Activated naive CD8-positive, alpha-beta T cell treated with anti-CD3 and anti-CD28 coated beads, Interleukin-2, amount 10 ng/mL, durations not matched to agents 7 days and 5 days (primary cell): ENCODE data around the gene MAPK8IP2. TPM values are rescaled to one million over a fixed set of nuclear protein-coding genes. Genes with fewer than 3 reads are reported as not detected.
"Not testable (repeated sequence)": the region's sequence is repeated elsewhere in the genome, so short reads cannot be mapped to it uniquely, and the experiment has no call there.

Source experiments
- ATAC-seq: fragments of 150-1000 bp; cut with Tn5 transposase; one replicate; pipeline ENCODE4 v1.10.0; 2021; ENCODE audit warnings: low read depth, moderate library complexity
- POLR2A ChIA-PET: fragments of 350-600 bp; sonication (Branson Sonifier 250); formaldehyde crosslinking; loops from one replicate; lab custom pipeline; 2021; ENCODE audit warnings: antibody characterized with exemption; lab: Charles Lee
- DNase-seq: peaks from one replicate; pipeline ENCODE4 v3.0.0; 2021
- H3K27ac Mint-ChIP-seq: one replicate; pipeline ENCODE4 v1.8.0; 2022; ENCODE audit warnings: mild to moderate bottlenecking, mixed read lengths
- H3K27me3 Mint-ChIP-seq: one replicate; pipeline ENCODE4 v1.8.0; 2022; ENCODE audit warnings: mild to moderate bottlenecking, moderate library complexity, mixed read lengths
- H3K36me3 Mint-ChIP-seq: one replicate; pipeline ENCODE4 v1.8.0; 2021; ENCODE audit warnings: mild to moderate bottlenecking, mixed read lengths
- H3K4me1 Mint-ChIP-seq: one replicate; pipeline ENCODE4 v1.8.0; 2021; ENCODE audit warnings: mixed read lengths
- H3K4me3 Mint-ChIP-seq: one replicate; pipeline ENCODE4 v1.8.0; 2022; ENCODE audit warnings: mild to moderate bottlenecking, moderate library complexity, mixed read lengths
- H3K9me3 Mint-ChIP-seq: one replicate; pipeline ENCODE4 v1.8.0; 2021; ENCODE audit warnings: mixed read lengths
- total RNA-seq, 2 experiments: library from RNA; stranded (reverse); gene quantifications; one replicate each; pipeline ENCODE4 v1.2.3, GENCODE V29; 2021

MAPK8IP2 gene
- total RNA-seq, 2 experiments from 2014 or later, result 0.28 to 0.39 TPM

GRCh38 chr22:50614296-50614695 lies 13.7 kb downstream of the MAPK8IP2 start:
- not testable (repeated sequence) for H3K4me1 Mint-ChIP-seq, H3K36me3 Mint-ChIP-seq, H3K9me3 Mint-ChIP-seq, DNase-seq, H3K4me3 Mint-ChIP-seq, ATAC-seq, H3K27ac Mint-ChIP-seq
- H3K27me3 Mint-ChIP-seq, result peaks cover 19% of the 10 kb centered on the region
- POLR2A ChIA-PET, result interaction anchor here (0.5 to 0.6 kb wide), 2 partner anchors 34 to 132 kb away, joined by 4 read pairs; no protein-coding TSS in a partner anchor

- Mint-ChIP-seq H3K36me3 (peaks cover 3% of the 10 kb centered on the region), H3K9me3 (no peaks in the 10 kb centered on the region), H3K4me1 (peaks cover 42% of the 10 kb centered on the region), H3K4me3 (peak overlapping the region; percentile 84), H3K27me3 (no peaks in the 10 kb centered on the region), H3K27ac (peak overlapping the region; percentile 99)
- POLR2A ChIA-PET, result interaction anchor here (0.6 to 6.1 kb wide), 33 partner anchors 9 to 430 kb away, joined by 3 to 247 read pairs (median 4); partner anchors contain the start of genes CHKB, HDAC10, KLHDC7B and LMF2
- peak; percentile 63 for ATAC-seq
- peak; percentile 73 for DNase-seq
Observed at GRCh38 chr22:50620593-50621355, 20.2 kb downstream of the MAPK8IP2 start.

GRCh38 chr22:50621356-50621880 lies 20.8 kb downstream of the MAPK8IP2 start:
- Mint-ChIP-seq H3K9me3 (no peaks in the 10 kb centered on the region), H3K4me1 (peaks cover 43% of the 10 kb centered on the region), H3K4me3 (peak overlapping the region; percentile 84), H3K27me3 (no peaks in the 10 kb centered on the region), H3K27ac (peak overlapping the region; percentile 99), H3K36me3 (peaks cover 3% of the 10 kb centered on the region)
- DNase-seq, result peak; percentile 70
- POLR2A ChIA-PET, result interaction anchor here (0.6 to 6.1 kb wide), 27 partner anchors 9 to 431 kb away, joined by 3 to 247 read pairs (median 5); partner anchors contain the start of genes CHKB, HDAC10, KLHDC7B and LMF2
- peak; percentile 73 for ATAC-seq

- POLR2A ChIA-PET, result interaction anchor here (1.0 to 6.1 kb wide), 13 partner anchors 8 to 371 kb away, joined by 3 to 247 read pairs (median 21); partner anchors contain the start of genes CHKB, HDAC10, KLHDC7B and LMF2
- H3K4me3 Mint-ChIP-seq, result peak overlapping the region; percentile 84
- peak overlapping the region; percentile 99 for H3K27ac Mint-ChIP-seq
- peak; percentile 4 for ATAC-seq
- H3K27me3 Mint-ChIP-seq, result no peaks in the 10 kb centered on the region
- no peaks in the 10 kb centered on the region for H3K9me3 Mint-ChIP-seq
- peak; percentile 73 for DNase-seq
- H3K36me3 Mint-ChIP-seq, result peaks cover 3% of the 10 kb centered on the region
- peaks cover 46% of the 10 kb centered on the region for H3K4me1 Mint-ChIP-seq
Observed at GRCh38 chr22:50621948-50622722, 21.5 kb downstream of the MAPK8IP2 start.

GRCh38 chr22:50622723-50623327 lies 22.2 kb downstream of the MAPK8IP2 start:
- POLR2A ChIA-PET, result interaction anchor here (0.6 to 6.1 kb wide), 4 partner anchors 47 to 154 kb away, joined by 4 to 247 read pairs (median 47); partner anchors contain the start of genes KLHDC7B, SCO2 and TYMP
- no peak for DNase-seq
- Mint-ChIP-seq H3K27me3 (no peaks in the 10 kb centered on the region), H3K4me3 (peak overlapping the region; percentile 84), H3K27ac (peak overlapping the region; percentile 99), H3K4me1 (peaks cover 46% of the 10 kb centered on the region), H3K9me3 (no peaks in the 10 kb centered on the region), H3K36me3 (peaks cover 3% of the 10 kb centered on the region)
- ATAC-seq, result no peak

- no peak for ATAC-seq
- no peak for DNase-seq
- no peaks in the 10 kb centered on the region for H3K27me3 Mint-ChIP-seq
- POLR2A ChIA-PET, result interaction anchor here (1.5 to 6.1 kb wide), 2 partner anchors 85 to 94 kb away, joined by 3 to 247 read pairs; partner anchors contain the start of genes SCO2 and TYMP
- peak overlapping the region; percentile 32 for H3K27ac Mint-ChIP-seq
- no peaks in the 10 kb centered on the region for H3K9me3 Mint-ChIP-seq
- no peak overlapping the region for H3K4me3 Mint-ChIP-seq
- peaks cover 3% of the 10 kb centered on the region for H3K36me3 Mint-ChIP-seq
- H3K4me1 Mint-ChIP-seq, result peaks cover 46% of the 10 kb centered on the region
Observed at GRCh38 chr22:50624347-50625130, 23.9 kb downstream of the MAPK8IP2 start.

GRCh38 chr22:50625131-50625567 lies 24.6 kb downstream of the MAPK8IP2 start:
- ATAC-seq (no peak), DNase-seq (no peak)
- Mint-ChIP-seq H3K27ac (peak overlapping the region; percentile 58), H3K4me3 (no peak overlapping the region), H3K9me3 (no peaks in the 10 kb centered on the region), H3K27me3 (no peaks in the 10 kb centered on the region), H3K36me3 (peaks cover 3% of the 10 kb centered on the region), H3K4me1 (peaks cover 40% of the 10 kb centered on the region)
- POLR2A ChIA-PET, result interaction anchor here (1.5 kb wide), 1 partner anchor 86 kb away, joined by 3 read pairs; no protein-coding TSS in a partner anchor

- H3K4me1 Mint-ChIP-seq, result peaks cover 35% of the 10 kb centered on the region
- H3K4me3 Mint-ChIP-seq, result no peak overlapping the region
Observed at GRCh38 chr22:50625568-50626313, 25.1 kb downstream of the MAPK8IP2 start.

GRCh38 chr22:50626314-50626849 lies 25.8 kb downstream of the MAPK8IP2 start:
- H3K27ac Mint-ChIP-seq, result peak overlapping the region; percentile 80
- peaks cover 3% of the 10 kb centered on the region for H3K36me3 Mint-ChIP-seq
- ATAC-seq (no peak), DNase-seq (no peak)
- POLR2A ChIA-PET, result interaction anchor here (1.0 to 3.3 kb wide), 6 partner anchors 64 to 119 kb away, joined by 3 to 19 read pairs (median 4); partner anchors contain the start of genes LMF2, NCAPH2, SCO2 and SYCE3
- H3K9me3 Mint-ChIP-seq, result no peaks in the 10 kb centered on the region
- H3K4me3 Mint-ChIP-seq, result peak overlapping the region; percentile 77
- H3K27me3 Mint-ChIP-seq, result no peaks in the 10 kb centered on the region
- peaks cover 29% of the 10 kb centered on the region for H3K4me1 Mint-ChIP-seq

More at GRCh38 chr22:50625568-50626313, 25.1 kb downstream of the MAPK8IP2 start:
- Mint-ChIP-seq H3K36me3 (peaks cover 3% of the 10 kb centered on the region), H3K9me3 (no peaks in the 10 kb centered on the region), H3K27me3 (no peaks in the 10 kb centered on the region), H3K27ac (no peak overlapping the region)
- ATAC-seq (no peak), DNase-seq (no peak)
- POLR2A ChIA-PET, result interaction anchor here (1.0 to 3.3 kb wide), 4 partner anchors 63 to 100 kb away, joined by 3 to 19 read pairs (median 4); partner anchors contain the start of genes SCO2, SYCE3 and TYMP

- POLR2A ChIA-PET, result interaction anchor here (1.0 to 3.3 kb wide), 8 partner anchors 45 to 383 kb away, joined by 3 to 19 read pairs (median 4); partner anchors contain the start of genes CHKB, LMF2, NCAPH2 and SCO2
- Mint-ChIP-seq H3K9me3 (no peaks in the 10 kb centered on the region), H3K4me3 (peak overlapping the region; percentile 77), H3K27ac (peak overlapping the region; percentile 82), H3K27me3 (no peaks in the 10 kb centered on the region), H3K4me1 (peaks cover 22% of the 10 kb centered on the region), H3K36me3 (peaks cover 3% of the 10 kb centered on the region)
- DNase-seq (no peak), ATAC-seq (no peak)
Observed at GRCh38 chr22:50626850-50627641, 26.5 kb downstream of the MAPK8IP2 start.
